Activated naive CD8-positive, alpha-beta T cell treated with anti-CD3 and anti-CD28 coated beads, Interleukin-2, amount 10 ng/mL, durations not matched to agents 7 days and 5 days (primary cell): ENCODE results near the gene KLHL7. TPM values are rescaled to one million over a fixed set of nuclear protein-coding genes. Genes with fewer than 3 reads are reported as not detected.
"Not testable (repeated sequence)": the region's sequence is repeated elsewhere in the genome, so short reads cannot be mapped to it uniquely, and the experiment has no call there.

Experiments
- ATAC-seq: fragments of 150-1000 bp; cut with Tn5 transposase; one replicate; pipeline ENCODE4 v1.10.0; 2021; ENCODE audit warnings: low read depth, moderate library complexity
- POLR2A ChIA-PET: fragments of 350-600 bp; sonication (Branson Sonifier 250); formaldehyde crosslinking; loops from one replicate; lab custom pipeline; 2021; ENCODE audit warnings: antibody characterized with exemption; lab: Charles Lee
- DNase-seq: peaks from one replicate; pipeline ENCODE4 v3.0.0; 2021
- H3K27ac Mint-ChIP-seq: one replicate; pipeline ENCODE4 v1.8.0; 2022; ENCODE audit warnings: mild to moderate bottlenecking, mixed read lengths
- H3K27me3 Mint-ChIP-seq: one replicate; pipeline ENCODE4 v1.8.0; 2022; ENCODE audit warnings: mild to moderate bottlenecking, moderate library complexity, mixed read lengths
- H3K36me3 Mint-ChIP-seq: one replicate; pipeline ENCODE4 v1.8.0; 2021; ENCODE audit warnings: mild to moderate bottlenecking, mixed read lengths
- H3K4me1 Mint-ChIP-seq: one replicate; pipeline ENCODE4 v1.8.0; 2021; ENCODE audit warnings: mixed read lengths
- H3K4me3 Mint-ChIP-seq: one replicate; pipeline ENCODE4 v1.8.0; 2022; ENCODE audit warnings: mild to moderate bottlenecking, moderate library complexity, mixed read lengths
- H3K9me3 Mint-ChIP-seq: one replicate; pipeline ENCODE4 v1.8.0; 2021; ENCODE audit warnings: mixed read lengths
- total RNA-seq, 2 experiments: library from RNA; stranded (reverse); gene quantifications; one replicate each; pipeline ENCODE4 v1.2.3, GENCODE V29; 2021

Gene KLHL7
- total RNA-seq, 2 experiments from 2014 or later: 18.8 to 20.1 TPM

DNA sequence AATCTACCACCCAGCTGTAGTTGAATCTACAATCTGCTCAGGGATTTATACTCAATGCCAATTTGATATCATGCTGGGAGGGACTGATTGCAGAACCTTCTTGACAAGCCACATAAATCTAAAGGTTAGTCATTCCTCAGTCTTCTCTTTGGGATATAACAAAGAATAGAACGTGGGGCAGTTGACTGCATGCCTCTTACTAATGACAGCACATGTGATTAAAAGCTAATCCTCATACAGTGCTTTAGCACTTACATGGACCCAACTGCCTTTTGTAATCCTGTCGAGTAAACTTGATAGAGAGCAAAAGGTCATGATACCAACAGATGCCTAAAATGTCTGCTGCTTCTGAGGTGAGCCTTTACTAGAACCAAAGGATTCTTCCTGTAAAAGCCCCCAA is 12.3 kb downstream of the KLHL7 start:
- Mint-ChIP-seq H3K27ac (no peak overlapping the region), H3K36me3 (peaks cover 4% of the 10 kb centered on the region), H3K4me1 (peaks cover 4% of the 10 kb centered on the region), H3K9me3 (no peaks in the 10 kb centered on the region), H3K4me3 (no peak overlapping the region), H3K27me3 (no peaks in the 10 kb centered on the region)
- no peak for ATAC-seq
- POLR2A ChIA-PET: interaction anchor here (1.3 kb wide), 1 partner anchor 12 kb away, joined by 3 read pairs; the partner anchor contains the start of gene KLHL7
- no peak for DNase-seq

- H3K4me1 Mint-ChIP-seq: peaks cover 4% of the 10 kb centered on the region
- DNase-seq: no peak
- POLR2A ChIA-PET: no interaction called here
Observed at GRCh38 chr7:23120106-23120505, 14.5 kb downstream of the KLHL7 start.

DNA sequence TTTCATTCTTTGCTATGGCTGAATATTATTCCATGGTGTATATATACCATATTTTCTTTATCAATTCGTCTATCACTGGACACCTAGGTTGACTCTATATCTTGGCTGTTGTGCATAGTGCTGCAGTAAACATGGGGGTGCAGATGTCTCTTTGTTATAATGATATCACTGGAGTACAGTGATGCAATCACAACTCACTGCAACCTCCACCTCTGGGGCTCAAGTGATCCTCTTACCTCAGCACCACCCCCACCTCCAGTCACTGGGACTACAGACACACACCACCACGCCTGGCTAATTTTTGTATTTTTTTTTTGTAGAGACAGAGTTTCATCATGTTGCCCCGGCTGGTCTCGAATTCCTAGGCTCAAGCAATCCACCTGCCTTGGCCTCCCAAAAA is 15.6 kb downstream of the KLHL7 start:
- no peaks in the 10 kb centered on the region for H3K27me3 Mint-ChIP-seq
- POLR2A ChIA-PET: no interaction called here
- peaks cover 4% of the 10 kb centered on the region for H3K4me1 Mint-ChIP-seq
- H3K9me3 Mint-ChIP-seq: no peaks in the 10 kb centered on the region
- H3K36me3 Mint-ChIP-seq: peaks cover 7% of the 10 kb centered on the region
- no peak overlapping the region for H3K27ac Mint-ChIP-seq
- no peak overlapping the region for H3K4me3 Mint-ChIP-seq
- ATAC-seq (no peak), DNase-seq (no peak)

More at GRCh38 chr7:23120106-23120505, 14.5 kb downstream of the KLHL7 start:
- no peaks in the 10 kb centered on the region for H3K9me3 Mint-ChIP-seq
- ATAC-seq: no peak
- no peak overlapping the region for H3K4me3 Mint-ChIP-seq
- no peaks in the 10 kb centered on the region for H3K27me3 Mint-ChIP-seq
- peaks cover 5% of the 10 kb centered on the region for H3K36me3 Mint-ChIP-seq
- no peak overlapping the region for H3K27ac Mint-ChIP-seq

- Mint-ChIP-seq H3K27ac (no peak overlapping the region), H3K4me3 (no peak overlapping the region), H3K36me3 (peaks cover 10% of the 10 kb centered on the region), H3K9me3 (no peaks in the 10 kb centered on the region), H3K27me3 (no peaks in the 10 kb centered on the region), H3K4me1 (peaks cover 6% of the 10 kb centered on the region)
- POLR2A ChIA-PET: no interaction called here
- no peak for ATAC-seq
- DNase-seq: no peak
Observed at GRCh38 chr7:23123007-23123406, 17.4 kb downstream of the KLHL7 start.

- no peak for DNase-seq
- Mint-ChIP-seq H3K4me3 (no peak overlapping the region), H3K27ac (no peak overlapping the region), H3K9me3 (no peaks in the 10 kb centered on the region), H3K4me1 (peaks cover 6% of the 10 kb centered on the region), H3K36me3 (peaks cover 10% of the 10 kb centered on the region), H3K27me3 (no peaks in the 10 kb centered on the region)
- POLR2A ChIA-PET: no interaction called here
- ATAC-seq: no peak
Observed at GRCh38 chr7:23123465-23123864, 17.9 kb downstream of the KLHL7 start.

DNA sequence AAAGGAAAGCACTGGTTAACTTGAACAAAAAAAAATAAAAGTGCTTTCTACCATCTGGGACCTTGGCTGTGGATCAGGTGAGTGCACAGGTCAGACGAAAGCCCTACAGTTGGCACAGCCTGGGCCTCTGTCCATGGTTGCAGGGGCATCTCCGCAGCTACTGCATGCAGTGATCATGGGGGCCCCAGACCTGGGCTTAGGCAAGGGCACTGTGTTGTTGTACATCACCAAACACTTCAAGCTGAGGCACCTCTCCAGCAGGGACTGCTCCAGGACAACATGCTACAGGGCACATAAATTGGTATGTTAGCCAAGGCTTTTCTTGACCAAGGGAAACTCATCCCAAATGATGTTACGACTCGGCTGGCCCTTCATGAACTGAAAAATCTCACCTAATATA is 23.5 kb downstream of the KLHL7 start:
- no peak overlapping the region for H3K4me3 Mint-ChIP-seq
- no peaks in the 10 kb centered on the region for H3K27me3 Mint-ChIP-seq
- ATAC-seq: no peak
- no peak overlapping the region for H3K27ac Mint-ChIP-seq
- peaks cover 2% of the 10 kb centered on the region for H3K4me1 Mint-ChIP-seq
- H3K9me3 Mint-ChIP-seq: no peaks in the 10 kb centered on the region
- H3K36me3 Mint-ChIP-seq: peaks cover 6% of the 10 kb centered on the region
- DNase-seq: no peak
- POLR2A ChIA-PET: no interaction called here

- H3K27me3 Mint-ChIP-seq, POLR2A ChIA-PET, H3K9me3 Mint-ChIP-seq, H3K36me3 Mint-ChIP-seq, ATAC-seq, DNase-seq, H3K4me1 Mint-ChIP-seq, H3K4me3 Mint-ChIP-seq, H3K27ac Mint-ChIP-seq: not testable (repeated sequence)
Observed at GRCh38 chr7:23131799-23132198, 26.2 kb downstream of the KLHL7 start.

GRCh38 chr7:23133797-23134196 is 28.2 kb downstream of the KLHL7 start:
- Mint-ChIP-seq H3K9me3 (no peaks in the 10 kb centered on the region), H3K27me3 (no peaks in the 10 kb centered on the region), H3K27ac (no peak overlapping the region), H3K4me1 (no peaks in the 10 kb centered on the region), H3K4me3 (no peak overlapping the region), H3K36me3 (no peaks in the 10 kb centered on the region)
- DNase-seq (no peak), ATAC-seq (no peak)
- POLR2A ChIA-PET: no interaction called here

GRCh38 chr7:23135755-23136154 is 30.2 kb downstream of the KLHL7 start:
- Mint-ChIP-seq H3K27me3 (no peaks in the 10 kb centered on the region), H3K4me3 (no peak overlapping the region), H3K27ac (no peak overlapping the region), H3K9me3 (no peaks in the 10 kb centered on the region), H3K36me3 (no peaks in the 10 kb centered on the region), H3K4me1 (no peaks in the 10 kb centered on the region)
- POLR2A ChIA-PET: no interaction called here
- ATAC-seq (no peak), DNase-seq (no peak)

DNA sequence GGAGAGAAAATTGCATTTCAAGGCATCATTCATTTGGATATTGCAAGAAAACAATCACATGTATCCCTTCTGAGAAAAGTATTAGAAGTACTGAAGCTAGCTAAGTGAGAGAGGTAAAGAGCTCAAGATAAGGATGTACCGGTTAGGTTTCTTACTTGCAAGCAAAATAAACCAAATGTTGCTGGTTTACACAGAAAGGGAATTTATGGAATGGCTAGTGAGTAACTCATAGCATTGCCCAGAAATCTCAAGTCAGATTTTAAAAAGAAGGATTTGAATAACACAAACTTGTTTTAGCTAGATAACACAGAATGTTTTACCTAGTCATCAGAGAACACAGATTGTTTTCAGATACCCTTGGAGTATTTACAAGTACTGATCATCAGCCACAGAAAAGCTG is 30.6 kb downstream of the KLHL7 start:
- POLR2A ChIA-PET: no interaction called here
- Mint-ChIP-seq H3K4me3 (no peak overlapping the region), H3K9me3 (no peaks in the 10 kb centered on the region), H3K27me3 (no peaks in the 10 kb centered on the region), H3K36me3 (no peaks in the 10 kb centered on the region), H3K27ac (no peak overlapping the region), H3K4me1 (no peaks in the 10 kb centered on the region)
- ATAC-seq: no peak
- no peak for DNase-seq

- Mint-ChIP-seq H3K9me3 (no peaks in the 10 kb centered on the region), H3K27ac (no peak overlapping the region), H3K4me3 (no peak overlapping the region), H3K36me3 (no peaks in the 10 kb centered on the region), H3K27me3 (no peaks in the 10 kb centered on the region), H3K4me1 (no peaks in the 10 kb centered on the region)
- ATAC-seq (no peak), DNase-seq (no peak)
- POLR2A ChIA-PET: no interaction called here
Observed at GRCh38 chr7:23157679-23158078, 52.1 kb downstream of the KLHL7 start.

DNA sequence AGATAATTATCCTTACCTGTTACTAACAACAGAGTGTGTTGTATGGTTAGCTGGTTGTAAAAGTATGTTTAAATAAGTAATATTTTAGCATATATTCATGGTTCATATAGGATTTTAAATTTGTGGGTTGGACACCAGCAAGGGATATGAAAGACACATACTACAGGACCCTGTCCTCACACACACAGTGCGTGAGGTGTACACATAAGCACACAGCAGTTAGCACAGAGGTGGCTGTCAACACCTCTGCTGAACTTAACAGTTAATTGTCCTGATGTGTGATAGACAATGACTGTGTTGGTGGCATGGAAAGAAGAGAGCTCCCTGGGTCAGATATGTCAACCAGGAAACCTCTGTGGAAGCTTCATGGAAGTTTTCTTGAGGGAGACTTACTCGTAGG is 53.0 kb downstream of the KLHL7 start:
- DNase-seq (no peak), ATAC-seq (no peak)
- POLR2A ChIA-PET: no interaction called here
- Mint-ChIP-seq H3K36me3 (no peaks in the 10 kb centered on the region), H3K9me3 (no peaks in the 10 kb centered on the region), H3K4me1 (no peaks in the 10 kb centered on the region), H3K27me3 (no peaks in the 10 kb centered on the region), H3K27ac (no peak overlapping the region), H3K4me3 (no peak overlapping the region)

DNA sequence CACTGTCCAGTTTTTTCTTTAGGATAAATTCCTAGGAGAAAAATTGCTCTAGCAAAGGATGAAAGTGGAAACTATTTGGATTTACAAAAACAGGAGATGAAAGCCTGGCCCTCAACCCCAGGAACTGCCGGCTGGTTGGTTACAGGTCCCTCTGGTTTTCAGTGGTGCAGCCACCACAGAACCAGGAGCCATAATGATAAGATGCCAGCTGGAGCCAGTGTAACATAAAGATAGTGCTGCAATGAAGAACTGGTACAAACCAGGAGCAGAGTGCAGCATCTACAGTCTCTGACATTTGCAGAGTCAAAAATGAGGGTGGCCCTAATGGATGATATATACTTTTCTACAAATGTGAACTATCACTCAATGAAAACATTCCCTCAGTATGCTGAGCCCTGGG is 55.9 kb downstream of the KLHL7 start:
- Mint-ChIP-seq H3K4me1 (no peaks in the 10 kb centered on the region), H3K4me3 (no peak overlapping the region), H3K36me3 (no peaks in the 10 kb centered on the region), H3K27me3 (no peaks in the 10 kb centered on the region), H3K9me3 (no peaks in the 10 kb centered on the region), H3K27ac (no peak overlapping the region)
- no peak for ATAC-seq
- POLR2A ChIA-PET: no interaction called here
- no peak for DNase-seq

- POLR2A ChIA-PET: no interaction called here
- Mint-ChIP-seq H3K27ac (no peak overlapping the region), H3K9me3 (no peaks in the 10 kb centered on the region), H3K27me3 (no peaks in the 10 kb centered on the region), H3K4me1 (no peaks in the 10 kb centered on the region), H3K36me3 (no peaks in the 10 kb centered on the region), H3K4me3 (no peak overlapping the region)
- ATAC-seq (no peak), DNase-seq (no peak)
Observed at GRCh38 chr7:23164846-23165245, 59.3 kb downstream of the KLHL7 start.

DNA sequence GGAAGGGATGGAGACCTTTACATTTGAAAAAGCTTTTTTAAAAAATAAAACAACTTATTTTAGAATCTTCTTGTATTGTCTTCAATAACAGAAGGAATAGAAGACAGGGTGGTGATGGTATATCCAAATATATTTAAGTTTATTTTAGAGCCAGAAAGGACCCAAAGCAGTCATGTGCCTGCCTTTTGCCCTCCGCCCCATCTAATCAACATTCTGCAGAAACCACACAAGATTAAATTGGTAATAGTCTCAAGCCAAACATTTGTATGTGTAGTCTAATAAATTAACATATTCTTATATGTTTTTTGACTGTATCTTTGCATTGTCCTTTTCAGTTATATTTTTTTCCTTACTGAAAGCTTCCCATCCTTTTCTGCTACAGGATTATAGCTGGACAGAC is 59.7 kb downstream of the KLHL7 start:
- no peak overlapping the region for H3K27ac Mint-ChIP-seq
- no peaks in the 10 kb centered on the region for H3K9me3 Mint-ChIP-seq
- no peak for DNase-seq
- no peak overlapping the region for H3K4me3 Mint-ChIP-seq
- POLR2A ChIA-PET: no interaction called here
- no peak for ATAC-seq
- H3K4me1 Mint-ChIP-seq: no peaks in the 10 kb centered on the region
- no peaks in the 10 kb centered on the region for H3K27me3 Mint-ChIP-seq
- H3K36me3 Mint-ChIP-seq: no peaks in the 10 kb centered on the region
